ENCODE results near the gene TNS1.

TNS1 gene

DNA sequence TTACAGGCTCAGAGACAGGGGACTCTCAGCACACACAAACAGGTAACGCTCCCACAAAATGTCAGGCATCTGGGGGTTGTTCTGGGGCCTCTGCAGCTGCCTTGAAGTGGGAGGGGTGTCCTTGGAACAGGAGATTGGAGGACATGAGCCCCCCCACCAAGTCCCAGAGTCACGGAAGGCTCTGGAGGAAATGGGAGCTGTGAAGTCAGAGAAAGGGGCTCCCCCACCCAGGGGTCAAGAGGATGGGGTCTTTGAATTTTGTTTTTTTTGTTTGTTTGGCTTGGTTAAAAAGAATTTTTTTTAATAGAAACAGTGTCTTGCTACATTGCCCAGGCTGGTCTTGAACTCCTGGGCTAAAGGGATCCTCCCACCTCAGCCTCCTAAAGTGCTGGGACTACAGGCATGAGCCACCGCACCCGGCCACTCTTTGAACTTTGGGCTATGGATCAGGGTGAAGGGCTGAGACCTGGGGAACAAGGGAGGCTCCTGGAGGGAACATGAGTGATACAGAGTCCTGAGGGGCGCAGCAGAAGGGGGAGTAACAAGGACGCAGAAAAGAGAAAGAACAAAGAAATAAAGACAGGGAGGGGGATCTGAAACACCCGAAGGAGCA is 46.8 kb downstream of the TNS1 start:
- DNase-seq = no peak

DNA sequence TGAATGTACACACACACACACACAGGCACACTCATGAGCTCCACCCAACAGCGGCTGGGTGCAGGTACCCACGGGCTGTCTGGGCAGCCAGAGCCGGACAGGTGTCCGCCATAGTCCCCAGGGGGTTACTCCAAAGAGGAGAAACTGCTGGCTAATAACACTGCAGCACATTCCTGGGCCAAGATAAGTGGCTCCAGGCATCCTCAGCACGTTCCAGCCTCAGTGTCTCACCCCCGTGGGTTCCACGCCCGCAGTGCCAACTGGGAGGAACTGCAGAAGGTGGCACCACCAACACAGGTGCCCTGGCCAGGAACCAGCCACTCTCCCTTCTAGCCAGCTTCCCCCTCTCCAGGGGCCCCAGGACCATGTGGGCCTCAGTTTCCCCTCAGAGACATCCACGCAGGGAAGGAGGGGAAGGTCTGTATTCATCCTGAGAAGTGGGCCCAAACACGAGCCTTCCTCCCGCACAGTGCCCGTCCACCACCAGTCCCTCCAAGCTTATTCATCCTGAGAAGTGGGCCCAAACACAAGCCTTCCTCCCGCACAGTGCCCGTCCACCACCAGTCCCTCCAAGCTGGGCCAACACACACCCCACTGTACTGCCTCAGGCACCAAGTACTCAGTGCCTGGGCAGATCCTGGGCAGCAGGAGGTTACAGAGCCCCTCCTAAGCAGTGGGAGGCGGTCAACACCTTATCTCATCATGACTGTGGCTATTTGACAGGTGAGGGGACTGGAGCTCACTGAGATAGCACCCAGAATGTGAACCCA is 47.6 kb downstream of the TNS1 start:
- DNase-seq = no peak

DNA sequence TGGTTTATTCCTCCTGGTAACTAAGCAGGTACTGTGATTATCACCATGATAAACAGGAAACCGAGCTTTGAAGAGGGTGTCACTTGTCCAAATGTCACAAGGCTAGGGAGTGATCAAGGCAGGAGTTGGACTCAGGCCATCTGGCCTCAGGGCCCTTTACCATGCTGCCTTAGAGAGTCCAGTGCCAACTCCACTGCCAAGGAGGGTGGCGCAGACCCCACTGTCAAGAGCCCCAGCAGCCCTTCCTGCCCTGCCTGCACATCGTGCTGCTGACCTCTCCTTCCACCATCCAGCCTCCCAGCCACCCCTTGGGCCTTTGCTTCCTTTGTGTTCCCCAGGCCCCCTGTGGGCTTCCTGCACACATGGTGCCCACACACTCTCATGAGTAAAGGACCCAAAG is 48.3 kb downstream of the TNS1 start:
- no peak for DNase-seq

DNA sequence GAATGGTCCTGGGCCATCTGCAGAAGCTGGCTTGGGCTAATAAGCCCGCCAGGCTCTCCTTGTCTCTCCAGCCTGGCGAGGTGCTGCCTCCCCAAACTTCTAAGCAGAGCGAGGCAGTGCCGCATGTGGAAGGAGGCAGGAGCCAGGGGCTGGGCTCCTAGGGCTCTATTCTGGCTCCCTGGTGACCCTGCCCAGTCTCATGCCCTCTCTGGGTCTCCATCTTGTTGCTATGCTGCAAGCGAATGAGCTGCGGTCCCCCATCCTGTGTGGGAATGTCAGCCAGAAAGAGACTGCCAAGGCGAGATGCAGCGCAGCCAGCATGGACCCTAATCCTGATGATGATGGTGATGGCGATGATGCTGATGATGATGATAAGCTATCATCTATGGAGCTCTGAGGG is 48.7 kb downstream of the TNS1 start:
- DNase-seq = no peak

DNA sequence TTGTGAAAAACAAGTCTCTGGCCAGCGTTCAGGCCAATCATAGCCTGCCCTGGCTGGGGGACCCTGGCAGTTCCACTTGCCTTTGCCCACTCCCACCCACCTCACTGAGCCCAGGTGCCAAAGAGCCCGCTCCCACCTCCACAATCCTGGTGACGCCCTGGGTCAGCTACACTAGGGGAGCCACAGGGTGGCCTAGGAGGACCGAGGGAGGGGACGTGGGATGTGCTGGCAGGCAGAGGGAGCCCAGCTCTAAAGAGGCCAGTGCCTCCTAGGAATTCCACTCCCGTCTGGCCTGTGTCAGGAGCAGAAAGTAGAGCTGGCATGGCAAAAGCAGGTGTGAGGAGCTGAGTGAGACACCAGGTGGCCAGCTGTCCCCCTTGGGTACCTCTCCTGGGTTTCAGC is 49.3 kb downstream of the TNS1 start:
- no peak for DNase-seq

DNA sequence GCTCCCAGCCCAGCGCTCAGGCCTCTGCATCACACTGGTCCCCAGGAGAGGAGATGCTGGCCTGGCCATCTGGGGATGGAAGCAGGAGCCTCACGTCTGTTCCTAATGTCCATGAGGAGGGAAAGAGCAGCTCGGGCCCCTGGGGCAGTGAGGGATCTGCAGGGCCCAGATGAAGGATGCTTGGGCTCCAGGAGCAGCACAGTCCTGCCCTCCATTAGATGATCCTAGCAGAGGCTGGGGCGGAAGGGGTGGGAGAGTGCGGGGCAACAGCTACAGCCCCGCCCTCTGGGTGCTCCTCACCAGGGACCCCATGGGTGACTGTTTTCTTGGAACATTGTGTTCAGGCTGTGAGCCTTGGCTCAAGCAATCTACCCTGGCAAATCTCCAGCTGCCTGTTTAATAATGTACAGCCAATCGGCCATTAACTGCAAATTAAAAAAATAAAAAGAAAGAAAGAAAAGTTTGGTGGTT is 49.7 kb downstream of the TNS1 start:
- DNase-seq = no peak

DNA sequence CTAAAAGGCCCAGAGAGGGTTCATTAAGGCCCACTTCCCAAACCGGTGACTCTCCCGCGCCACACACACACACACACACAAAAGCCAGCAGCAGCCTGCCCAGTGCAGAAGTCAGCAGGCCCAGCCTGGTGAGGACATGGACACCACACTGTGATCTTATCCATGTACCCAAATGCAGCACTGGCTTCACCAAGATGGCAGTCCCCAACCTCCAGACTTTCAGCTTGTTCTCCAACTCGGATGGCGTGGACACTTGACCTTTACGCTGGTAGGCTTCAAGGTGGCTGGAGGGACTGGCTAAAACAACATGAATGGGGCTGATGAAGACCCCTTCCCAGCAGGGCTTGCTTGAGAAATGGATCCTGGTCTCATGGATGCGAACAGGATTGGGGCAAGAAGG is 50.4 kb downstream of the TNS1 start:
- no peak for DNase-seq

DNA sequence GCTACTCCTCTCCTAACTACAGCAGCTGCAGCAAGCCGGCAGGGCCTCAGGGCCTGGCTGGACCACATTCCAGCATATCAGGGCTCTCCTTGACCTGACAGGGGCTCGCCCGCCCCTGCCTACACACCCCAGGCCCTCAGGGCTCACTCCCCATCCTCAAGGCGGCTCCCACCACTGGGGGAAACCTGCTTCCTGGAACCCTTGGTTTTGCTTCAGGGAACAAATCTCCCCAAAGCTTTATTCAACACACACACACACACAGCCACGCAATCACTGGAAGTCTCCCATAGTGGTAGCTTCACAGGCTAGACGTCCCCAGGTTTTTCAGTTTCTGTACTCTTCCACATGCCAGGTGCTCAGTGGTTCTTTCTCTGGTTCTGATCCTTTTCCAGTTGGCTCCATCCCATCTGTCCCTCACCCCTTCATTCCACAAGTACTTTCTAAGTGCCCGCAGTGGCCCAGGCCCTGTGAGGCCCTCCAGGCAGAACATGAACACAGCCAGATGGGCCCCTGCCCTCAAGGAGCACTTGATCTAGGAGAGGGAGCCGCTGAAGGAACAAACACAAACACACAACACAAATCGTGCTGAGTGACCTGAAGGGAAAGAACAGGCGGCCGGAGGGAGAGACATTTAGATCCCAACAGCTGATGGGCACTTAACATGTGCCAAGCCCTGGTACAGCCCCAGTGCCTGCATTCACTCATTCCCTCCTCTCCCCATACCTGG is 51.1 kb downstream of the TNS1 start:
- no peak for DNase-seq

DNA sequence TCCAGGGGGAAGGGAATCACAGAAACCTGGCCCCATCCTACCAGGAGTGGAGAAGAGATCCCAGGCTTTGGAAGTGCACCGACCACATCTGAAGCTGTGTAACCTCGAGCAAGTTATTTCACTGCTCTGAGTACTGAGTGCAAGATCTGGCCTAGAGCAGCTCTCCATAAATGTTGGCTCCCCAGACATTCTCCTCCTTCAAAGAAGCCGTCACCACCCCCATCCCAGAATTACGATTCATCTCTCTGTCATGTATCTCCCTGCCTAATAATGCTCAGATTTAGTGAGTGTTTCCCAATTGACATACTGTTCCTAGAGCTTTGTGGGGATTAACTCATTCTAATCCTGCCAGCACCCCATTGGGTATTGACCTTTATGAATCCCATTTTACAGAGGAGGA is 51.7 kb downstream of the TNS1 start:
- DNase-seq = no peak

DNA sequence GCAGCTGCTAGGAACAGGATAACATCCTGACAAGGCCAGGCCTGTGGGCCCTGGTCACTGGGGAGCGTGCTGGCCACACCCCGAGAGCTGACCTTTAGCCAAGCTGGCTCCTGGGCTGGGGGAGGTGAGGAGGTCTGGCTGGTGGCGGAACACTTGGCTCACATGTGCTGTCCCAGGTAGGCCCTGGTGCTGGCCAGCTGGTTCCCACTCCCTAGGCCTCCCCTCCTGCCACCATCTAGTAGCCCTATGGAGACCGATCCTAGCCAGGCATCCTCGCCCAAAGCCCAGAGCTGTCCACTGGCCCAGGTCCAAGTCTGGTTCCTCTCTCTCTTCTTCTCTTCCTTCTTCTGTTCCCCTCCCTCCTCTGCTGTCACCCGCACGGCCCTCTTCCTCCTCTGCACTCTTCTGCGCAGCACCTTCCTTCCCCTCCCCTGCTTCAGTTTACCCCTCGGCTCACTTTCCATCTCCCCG is 52.4 kb downstream of the TNS1 start:
- DNase-seq = no peak

DNA sequence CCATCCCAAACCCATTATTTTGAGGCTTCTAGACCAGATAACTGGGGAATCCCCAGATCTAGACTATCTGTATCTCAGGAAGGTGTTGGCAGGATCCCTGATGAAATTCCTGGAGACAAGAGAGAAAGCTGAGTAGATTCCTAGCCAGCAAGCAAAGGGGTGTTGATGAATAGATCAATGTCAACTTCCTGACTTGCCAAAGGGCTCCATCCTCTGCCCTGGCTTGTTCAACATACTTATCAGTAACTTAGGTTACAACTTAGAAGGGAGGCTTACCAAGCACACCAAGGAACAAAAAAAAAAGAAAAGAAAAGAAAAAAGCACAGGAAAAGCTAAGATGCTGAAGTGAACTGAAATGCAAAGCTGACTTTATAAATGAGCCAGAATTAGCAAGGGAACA is 53.3 kb downstream of the TNS1 start:
- DNase-seq = no peak

DNA sequence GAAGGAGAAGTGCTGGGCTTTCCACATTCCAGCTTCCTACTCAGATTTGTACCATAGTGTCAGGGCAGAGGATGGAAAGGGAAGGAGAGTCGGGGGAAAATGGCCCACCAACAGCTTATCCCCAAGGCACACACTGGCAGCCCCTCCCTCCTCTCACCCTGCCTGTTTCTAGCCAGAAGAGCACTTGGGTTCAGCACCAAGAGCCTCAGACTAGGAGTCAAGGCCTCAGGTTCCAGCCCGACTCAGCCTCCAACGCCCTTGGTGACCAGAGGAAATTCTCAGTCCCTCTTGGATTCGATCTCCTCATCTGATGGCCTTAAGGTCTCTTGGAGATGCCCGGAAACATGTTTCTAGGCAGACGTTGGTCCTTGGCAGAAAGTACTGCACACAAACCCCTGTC is 53.9 kb downstream of the TNS1 start:
- DNase-seq = no peak

DNA sequence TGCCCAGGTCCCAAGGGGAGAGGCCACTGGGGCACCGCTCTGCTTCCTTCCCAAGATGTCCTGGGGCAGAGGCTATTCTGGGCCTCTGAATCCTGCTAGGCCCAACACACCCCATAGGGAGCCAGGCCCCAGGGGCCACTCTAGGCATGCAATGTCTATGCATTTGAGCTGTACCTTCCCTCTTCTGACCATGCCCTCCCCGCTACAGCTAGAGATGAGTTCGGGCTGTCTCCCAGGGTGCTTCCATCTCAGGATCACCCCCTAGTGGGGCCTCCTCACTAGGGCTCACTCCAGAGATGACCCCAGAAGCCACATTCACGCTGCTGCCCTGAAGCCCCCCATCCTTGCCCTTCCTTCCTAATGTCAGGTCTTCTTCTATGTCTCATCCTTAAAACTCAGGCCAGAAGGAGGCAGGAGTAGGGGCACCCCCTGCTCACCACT is 54.4 kb downstream of the TNS1 start:
- no peak for DNase-seq

DNA sequence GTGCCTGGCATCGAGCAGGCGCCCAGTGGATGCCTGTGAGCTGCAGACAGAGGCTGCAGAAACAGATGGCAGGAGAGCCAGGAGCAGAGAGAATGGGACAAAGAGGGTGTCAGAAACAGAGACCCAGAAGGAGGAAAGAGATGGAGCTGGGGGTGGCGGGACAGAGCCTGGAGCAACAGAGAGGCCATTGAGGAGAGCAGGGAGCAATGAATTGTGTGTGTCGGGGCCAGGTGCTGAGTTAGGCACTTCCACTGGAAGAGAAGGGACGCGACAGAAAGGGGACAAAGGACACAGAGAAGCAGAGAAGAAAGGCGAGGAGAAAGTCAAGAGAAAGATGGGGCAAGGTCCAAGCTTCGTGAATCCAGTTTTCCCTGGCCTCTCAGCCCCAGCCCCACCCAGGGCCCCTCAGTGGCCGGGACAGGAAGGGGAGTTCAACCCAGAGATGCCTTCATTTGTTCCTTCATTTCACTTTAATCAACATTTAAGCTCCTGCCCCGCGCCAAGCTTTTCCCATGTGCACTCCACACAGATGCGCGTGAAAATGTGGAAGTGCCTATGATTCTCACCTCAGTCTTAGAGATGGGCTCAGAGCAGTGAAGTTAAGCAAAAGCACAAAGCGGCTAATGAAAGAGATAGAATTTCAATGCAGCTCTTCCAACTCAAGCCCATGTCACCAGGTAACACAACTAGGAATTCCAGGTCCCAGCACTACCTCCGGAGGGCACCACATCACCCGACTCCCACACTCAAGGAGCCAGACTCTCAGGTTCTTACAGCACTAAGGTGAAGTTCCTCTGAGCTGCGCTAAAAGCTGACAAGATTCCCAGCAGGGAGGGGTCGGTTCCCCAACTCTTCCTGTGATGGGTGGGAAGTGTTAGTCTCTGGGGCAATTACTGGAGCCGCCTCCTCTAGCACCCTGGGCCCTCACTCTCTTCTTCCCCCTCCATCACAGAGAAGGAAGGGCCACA is 55.1 kb downstream of the TNS1 start:
- no peak for DNase-seq

DNA sequence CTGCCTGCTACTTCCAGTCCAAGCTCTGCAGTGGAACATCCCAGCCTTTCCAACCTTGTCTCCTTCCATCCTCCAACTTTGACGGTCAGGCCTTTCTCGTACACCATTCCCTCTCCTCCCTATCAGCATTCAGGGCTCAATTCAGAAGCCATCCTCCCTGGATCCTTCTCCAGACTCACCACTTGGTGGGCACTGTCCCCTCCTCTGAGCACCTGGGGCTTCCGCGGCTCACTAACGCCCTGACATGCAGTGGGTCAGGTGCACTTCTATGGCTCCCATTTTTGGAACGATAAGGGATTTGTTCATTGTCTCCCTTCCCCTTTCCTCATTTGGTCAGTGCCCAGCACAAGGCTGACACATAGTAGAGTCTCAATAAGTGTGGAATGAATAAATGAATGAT is 56.7 kb downstream of the TNS1 start:
- no peak for DNase-seq

DNA sequence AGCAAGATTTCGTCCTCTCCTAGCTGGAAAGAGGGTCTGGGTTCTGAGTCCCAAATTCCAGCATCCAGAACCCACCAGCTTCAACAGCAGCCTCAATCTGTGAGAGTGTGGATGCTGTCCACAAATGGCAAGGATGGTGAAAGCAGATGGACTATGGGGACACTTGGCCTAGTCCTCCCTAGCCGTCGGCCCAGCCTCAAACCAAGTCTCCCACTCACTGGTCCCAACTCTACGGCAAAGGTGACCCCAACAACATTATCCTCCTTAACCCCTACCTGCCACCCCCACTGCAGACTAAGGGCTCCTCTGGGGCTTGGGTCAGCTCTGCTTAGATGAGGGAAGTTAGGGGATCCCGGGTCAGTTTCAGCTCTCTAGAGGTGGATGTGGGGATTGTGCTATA is 57.3 kb downstream of the TNS1 start:
- no peak for DNase-seq

DNA sequence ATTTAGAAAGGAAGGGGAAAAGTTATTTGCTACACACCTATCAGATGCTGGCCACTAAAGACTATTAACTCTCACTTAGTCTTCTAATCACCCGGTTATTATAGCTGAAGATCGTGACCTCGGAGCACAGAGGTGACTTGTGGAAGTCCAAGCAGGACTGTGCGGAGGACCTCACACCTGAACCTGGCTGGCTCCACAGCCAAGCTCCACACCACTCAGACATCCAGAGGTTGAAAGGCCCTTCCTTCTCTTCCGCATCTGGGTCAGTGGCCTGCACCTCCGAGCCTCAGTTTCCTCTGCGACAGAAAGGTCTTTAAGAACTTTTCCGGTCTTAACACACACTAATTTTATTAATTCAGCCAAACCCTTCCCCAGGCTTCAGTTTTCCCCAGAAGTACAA is 57.9 kb downstream of the TNS1 start:
- no peak for DNase-seq

DNA sequence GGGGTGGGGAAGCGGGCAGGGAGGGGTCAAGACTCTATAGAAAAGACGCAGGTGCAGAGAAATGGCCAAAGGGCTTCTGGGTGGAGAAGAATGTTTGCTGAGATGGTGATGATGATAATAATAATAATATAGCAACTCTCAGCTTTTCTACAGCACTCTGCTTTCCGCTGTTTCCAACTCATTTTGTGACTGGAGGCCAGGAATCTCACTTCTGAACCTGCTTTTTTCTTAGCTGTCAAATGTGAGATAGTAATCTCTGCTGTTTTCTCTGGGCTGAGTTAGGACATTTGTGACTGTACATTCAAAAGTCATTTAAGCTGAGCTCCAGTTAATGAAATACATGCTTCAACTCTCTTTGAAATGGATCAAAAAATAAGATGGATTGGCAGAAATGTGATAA is 58.4 kb downstream of the TNS1 start:
- DNase-seq = no peak

DNA sequence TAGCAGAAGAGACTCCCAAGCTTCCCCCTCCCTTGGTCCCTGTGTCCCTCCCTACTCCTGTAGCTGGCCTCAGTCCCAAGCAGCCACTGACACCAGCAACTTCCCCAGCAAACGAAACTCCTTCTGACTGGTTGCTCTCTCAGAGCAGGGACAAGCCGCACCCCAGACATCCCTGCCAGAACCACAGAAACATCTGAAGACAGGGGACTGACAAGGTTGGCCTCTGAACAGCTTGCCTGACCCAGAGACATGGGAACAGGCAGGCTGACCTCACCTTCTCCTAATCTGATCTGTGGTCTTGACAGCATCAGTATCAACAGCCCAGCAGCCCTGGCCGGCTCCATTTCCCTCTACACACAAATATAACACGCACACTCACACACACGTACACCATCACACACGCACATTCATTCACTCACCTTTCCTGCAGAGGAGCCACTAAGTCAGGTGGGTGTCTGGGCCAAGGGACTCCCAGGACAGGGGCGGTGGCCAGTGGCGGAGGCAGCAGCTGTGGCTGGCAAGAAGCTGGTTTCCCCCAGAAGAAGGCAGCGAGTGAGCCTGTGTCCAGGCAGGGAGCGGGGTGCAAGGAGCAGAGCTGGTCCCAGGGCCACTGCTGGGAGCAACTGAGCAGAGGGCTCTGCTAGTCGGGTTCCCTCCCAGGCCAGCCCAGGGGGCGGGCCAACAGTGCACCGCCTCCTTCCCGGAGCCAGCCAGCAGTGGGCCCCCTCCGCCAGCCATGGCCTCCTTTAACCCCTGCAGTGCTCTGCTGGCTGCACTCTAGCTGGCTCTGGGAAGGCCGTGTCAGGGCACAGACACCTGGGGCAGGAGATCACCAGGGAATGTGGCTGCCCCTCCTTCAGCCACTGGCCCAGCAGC is 59.1 kb downstream of the TNS1 start:
- DNase-seq = no peak

DNA sequence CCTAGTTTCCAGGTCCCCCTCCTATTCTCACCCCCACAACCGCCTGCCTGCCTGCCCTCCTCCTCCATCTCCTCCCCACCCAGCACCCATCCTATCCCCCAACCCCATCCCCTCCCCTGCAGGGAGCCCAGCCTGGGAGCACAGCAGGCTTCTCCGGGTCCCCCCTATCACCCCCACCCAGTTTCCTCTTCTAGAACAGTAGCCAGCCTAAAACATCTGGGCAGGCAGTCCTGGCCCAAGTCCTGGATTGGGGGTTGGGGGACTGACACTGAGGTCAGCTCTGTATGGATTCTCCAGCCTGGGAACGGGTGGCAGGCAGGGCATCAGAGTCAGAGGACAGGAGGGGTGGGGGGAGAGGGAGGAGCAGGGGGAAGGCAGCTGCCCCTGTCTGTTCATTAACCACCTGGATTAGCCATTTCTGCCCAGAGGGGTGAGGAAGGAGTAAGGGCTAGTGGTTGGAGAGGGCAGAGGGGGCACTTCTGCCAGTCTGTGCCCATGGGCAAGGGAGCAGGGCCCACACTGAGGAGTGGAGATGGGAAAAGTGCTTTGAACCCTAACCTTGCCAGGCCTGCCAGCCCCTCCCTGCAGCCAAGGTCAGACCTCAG is 60.0 kb downstream of the TNS1 start:
- DNase-seq = no peak

Measured in CD4-positive, alpha-beta T cell treated with Interleukin-17A for 1 hour (primary cell).